H9 (cell line): ENCODE data around the gene KRT36. TPM values are rescaled to one million over a fixed set of nuclear protein-coding genes. Genes with fewer than 3 reads are reported as not detected.

Source experiments
- DNase-seq: peaks from one replicate; pipeline ENCODE4 v3.0.0-alpha.2; 2017
- H2AFZ ChIP-seq: one replicate; pipeline ENCODE4 v1.6.1; 2013; ENCODE audit warnings: mild to moderate bottlenecking, low read length, control low read depth, moderate library complexity
- H2AK5ac ChIP-seq: 2 replicates; pipeline ENCODE4 v1.6.1; 2013; ENCODE audit warnings: low read length, control low read depth, mixed read lengths; ENCODE audit not compliant: insufficient read length
- H2BK120ac ChIP-seq: one replicate; pipeline ENCODE4 v1.6.1; 2013; ENCODE audit warnings: low read depth, mild to moderate bottlenecking, low read length, control low read depth, inconsistent platforms; ENCODE audit not compliant: poor library complexity, severe bottlenecking
- H2BK12ac ChIP-seq: 2 replicates; pipeline ENCODE4 v1.6.1; 2013; ENCODE audit warnings: low read length, control low read depth, mixed read lengths, low read depth; ENCODE audit not compliant: insufficient read length
- H2BK15ac ChIP-seq: 2 replicates; pipeline ENCODE4 v1.6.1; 2013; ENCODE audit warnings: low read depth, low read length, control low read depth
- H2BK20ac ChIP-seq: one replicate; pipeline ENCODE4 v1.6.1; 2013; ENCODE audit warnings: low read depth, mild to moderate bottlenecking, low read length, control low read depth, inconsistent platforms; ENCODE audit not compliant: poor library complexity, severe bottlenecking
- H2BK5ac ChIP-seq: 2 replicates; pipeline ENCODE4 v1.6.1; 2013; ENCODE audit warnings: low read length, control low read depth, mixed read lengths; ENCODE audit not compliant: insufficient read length
- H3K14ac ChIP-seq: 2 replicates; pipeline ENCODE4 v1.6.1; 2013; ENCODE audit warnings: low read length, control low read depth; ENCODE audit not compliant: insufficient read depth
- H3K18ac ChIP-seq: 2 replicates; pipeline ENCODE4 v1.6.1; 2013; ENCODE audit warnings: low read depth, mild to moderate bottlenecking, mixed read lengths, low read length, control low read depth; ENCODE audit not compliant: insufficient read length
- H3K23ac ChIP-seq: 2 replicates; pipeline ENCODE4 v1.6.1; 2013; ENCODE audit warnings: low read length, control low read depth, mixed read lengths, low read depth; ENCODE audit not compliant: insufficient read length
- H3K23me2 ChIP-seq: 2 replicates; pipeline ENCODE4 v1.6.1; 2013; ENCODE audit warnings: low read depth, mild to moderate bottlenecking, mixed read lengths, low read length, control low read depth; ENCODE audit not compliant: insufficient read length, poor library complexity, severe bottlenecking
- H3K27ac ChIP-seq: 2 replicates; pipeline ENCODE4 v1.5.1; 2013; ENCODE audit warnings: low read length, control low read depth, mixed read lengths, low read depth; ENCODE audit not compliant: insufficient read length
- H3K27me3 ChIP-seq: 2 replicates; pipeline ENCODE4 v1.6.1; 2013; ENCODE audit warnings: low read length, control low read depth, inconsistent platforms; ENCODE audit not compliant: insufficient read depth
- H3K4ac ChIP-seq: 2 replicates; pipeline ENCODE4 v1.6.1; 2013; ENCODE audit warnings: low read depth, mild to moderate bottlenecking, control low read depth, inconsistent platforms, low read length, moderate library complexity
- H3K4me1 ChIP-seq: 2 replicates; pipeline ENCODE4 v1.6.1; 2013; ENCODE audit warnings: low read length, control low read depth, inconsistent platforms; ENCODE audit not compliant: insufficient read depth
- H3K4me2 ChIP-seq: 2 replicates; pipeline ENCODE4 v1.6.1; 2013; ENCODE audit warnings: low read length, control low read depth, mixed read lengths; ENCODE audit not compliant: insufficient read length, insufficient read depth
- H3K56ac ChIP-seq: 2 replicates; pipeline ENCODE4 v1.6.1; 2013; ENCODE audit warnings: low read depth, mild to moderate bottlenecking, mixed read lengths, low read length, control low read depth; ENCODE audit not compliant: insufficient read length
- H3K79me1 ChIP-seq: 2 replicates; pipeline ENCODE4 v1.6.1; 2013; ENCODE audit warnings: low read depth, mild to moderate bottlenecking, moderate library complexity, low read length, control low read depth, inconsistent platforms; ENCODE audit not compliant: insufficient read depth, poor library complexity, severe bottlenecking
- H3K79me2 ChIP-seq: 2 replicates; pipeline ENCODE4 v1.6.1; 2013; ENCODE audit warnings: low read length, control low read depth, inconsistent platforms; ENCODE audit not compliant: insufficient read depth
- H3K9ac ChIP-seq: 2 replicates; pipeline ENCODE4 v1.6.1; 2013; ENCODE audit warnings: low read length, control low read depth, mixed read lengths; ENCODE audit not compliant: insufficient read length; ENCODE audit errors: extremely low read depth
- H3K9me3 ChIP-seq: one replicate; pipeline ENCODE4 v1.6.1; 2013; ENCODE audit warnings: low read depth, low read length, inconsistent platforms; ENCODE audit not compliant: control insufficient read depth
- H3T11ph ChIP-seq: one replicate; pipeline ENCODE4 v1.6.1; 2013; ENCODE audit warnings: mild to moderate bottlenecking, low read length, control low read depth, inconsistent platforms
- H4K20me1 ChIP-seq: one replicate; pipeline ENCODE4 v1.6.1; 2013; ENCODE audit not compliant: control insufficient read depth, insufficient read length, insufficient read depth
- H4K5ac ChIP-seq: 2 replicates; pipeline ENCODE4 v1.6.1; 2013; ENCODE audit warnings: low read depth, mild to moderate bottlenecking, mixed read lengths, low read length, control low read depth; ENCODE audit not compliant: insufficient read length
- H4K8ac ChIP-seq: replicated peaks from 2 replicates; pipeline ENCODE4 v1.6.1; 2013; ENCODE audit warnings: low read length, control low read depth, mixed read lengths, low read depth; ENCODE audit not compliant: insufficient read length
- H4K91ac ChIP-seq: 2 replicates; pipeline ENCODE4 v1.6.1; 2013; ENCODE audit warnings: low read depth, mild to moderate bottlenecking, moderate library complexity, mixed read lengths, low read length, control low read depth; ENCODE audit not compliant: insufficient read length
- H3K27ac Mint-ChIP-seq, 3 experiments: 2 replicates in 2 of 3; 3 replicates in 1 of 3; pipeline ENCODE4 v1.8.0; 2020 to 2021; ENCODE audit warnings: mixed read lengths in 3 of 3, mild to moderate bottlenecking in 1 of 3, moderate library complexity in 1 of 3
- H3K27me3 Mint-ChIP-seq: 2 replicates; pipeline ENCODE4 v1.8.0; 2021; ENCODE audit warnings: low read depth, mild to moderate bottlenecking, moderate library complexity, mixed read lengths
- H3K36me3 Mint-ChIP-seq, 3 experiments: 2 replicates in 2 of 3; 3 replicates in 1 of 3; pipeline ENCODE4 v1.8.0; 2020 to 2021; ENCODE audit warnings: low read depth in 3 of 3, mixed read lengths in 3 of 3; ENCODE audit not compliant: insufficient read depth in 1 of 3
- H3K4me1 Mint-ChIP-seq, 2 experiments: 2 replicates each; pipeline ENCODE4 v1.8.0; 2020; ENCODE audit warnings: mixed read lengths in 2 of 2
- H3K4me3 Mint-ChIP-seq, 2 experiments: 2 replicates in 1 of 2; 3 replicates in 1 of 2; pipeline ENCODE4 v1.8.0; 2020 to 2021; ENCODE audit warnings: mild to moderate bottlenecking in 2 of 2, mixed read lengths in 2 of 2, moderate library complexity in 1 of 2
- H3K9me3 Mint-ChIP-seq, 2 experiments: 2 replicates in 1 of 2; 3 replicates in 1 of 2; pipeline ENCODE4 v1.8.0; 2020; ENCODE audit warnings: mild to moderate bottlenecking in 2 of 2, mixed read lengths in 2 of 2, moderate library complexity in 1 of 2
- CTCF ChIP-seq: fragments of 200-600 bp; sonication (generic); conservative IDR thresholded peaks from 3 replicates; pipeline ENCODE4 v1.8.0; 2021; ENCODE audit warnings: antibody characterized with exemption, mild to moderate bottlenecking
- WGBS: extraction: QIAGEN DNeasy Blood & Tissue Kit; methylation state at CpG from one replicate; pipeline ENCODE4 v1.1.7; 2013; ENCODE audit warnings: missing lambda C conversion rate, low lambda C conversion rate, mixed read lengths; ENCODE audit not compliant: insufficient read length; ENCODE audit errors: extremely low coverage; 5-methylcytosine and 5-hydroxymethylcytosine counted together
- total RNA-seq: library from RNA; stranded (reverse); gene quantifications from 2 replicates; pipeline ENCODE4 v1.2.1, GENCODE V29; 2021

Gene KRT36
- total RNA-seq, 1 experiment from 2014 or later, result not detected

- peaks cover 0 to 3% of the 10 kb centered on the region in 2 experiments; a peak in 2 of 5 replicates for H3K9me3 Mint-ChIP-seq
- Histone ChIP-seq H2BK15ac (no peak overlapping the region), H3K4me1 (no peaks in the 10 kb centered on the region), H4K20me1 (no peaks in the 10 kb centered on the region), H3T11ph (no peak overlapping the region), H3K4me2 (no peak overlapping the region), H3K4ac (no peak overlapping the region), H3K79me1 (no peaks in the 10 kb centered on the region), H2AFZ (no peak overlapping the region), H4K5ac (no peak overlapping the region), H3K27ac (no peak overlapping the region), H2BK120ac (no peak overlapping the region), H2BK5ac (no peak overlapping the region), H3K56ac (no peak overlapping the region), H4K91ac (no peak overlapping the region), H3K79me2 (no peaks in the 10 kb centered on the region), H2AK5ac (no peak overlapping the region), H2BK20ac (no peak overlapping the region), H3K23me2 (no peaks in the 10 kb centered on the region), H4K8ac (no peak overlapping the region), H3K18ac (no peak overlapping the region), H2BK12ac (no peak overlapping the region), H3K9me3 (no peaks in the 10 kb centered on the region), H3K14ac (no peak overlapping the region), H3K23ac (no peak overlapping the region), H3K9ac (no peak overlapping the region), H3K27me3 (no peaks in the 10 kb centered on the region)
- no peak for TF ChIP-seq CTCF
- WGBS, result no CpG with 5 or more reads among the region's 11 CpGs
- H3K27me3 Mint-ChIP-seq, result peaks cover 10% of the 10 kb centered on the region; the same call in 1 of the 2 replicates
- no peak overlapping the region for H3K27ac Mint-ChIP-seq
- H3K4me1 Mint-ChIP-seq, result no peaks in the 10 kb centered on the region
- no peak overlapping the region for H3K4me3 Mint-ChIP-seq
- no peaks in the 10 kb centered on the region for H3K36me3 Mint-ChIP-seq
- no peak for DNase-seq
Measured at GRCh38 chr17:41464173-41464572, 25.5 kb downstream of the KRT36 start.
